Measurements from ENCODE around the gene PCNX1. TPM values are rescaled to one million over a fixed set of nuclear protein-coding genes. Genes with fewer than 3 reads are reported as not detected.

The PCNX1 gene
- total and polyA plus RNA-seq, 4 donors, result 5.7 to 41.2 (median 18.2) TPM

- 85% methylated on average over 5 of the region's 5 CpGs for WGBS
- DNase-seq (ENCODE audit: low spot score), result no peak
- no peaks in the 10 kb centered on the region for H3K36me3 ChIP-seq (ENCODE audit: control insufficient read depth in 4 of 4, insufficient read depth in 3 of 4, low read depth in 1 of 4, low read length in 3 of 4)
- peaks cover 0 to 3% (median 0%) of the 10 kb centered on the region in 4 donors for H3K27me3 ChIP-seq (ENCODE audit: control insufficient read depth in 4 of 4, insufficient read depth in 4 of 4, low read length in 3 of 4)
- TF ChIP-seq YY1 (IDR thresholded peaks at IDR 0.05), result no peak
- no peak for TF ChIP-seq EGR1 (IDR thresholded peaks at IDR 0.05; ENCODE audit: low read depth in 2 of 2)
- TF ChIP-seq FOXA1 (IDR thresholded peaks at IDR 0.05), result no peak
- TF ChIP-seq HNF4A (conservative IDR thresholded peaks at IDR 0.05), result no peak
- TF ChIP-seq REST (IDR thresholded peaks at IDR 0.05), result no peak
- H3K9me3 ChIP-seq (ENCODE audit: control insufficient read depth in 4 of 4, low read length in 3 of 4), result no peaks in the 10 kb centered on the region
- no peaks in the 10 kb centered on the region for H3K4me1 ChIP-seq (ENCODE audit: control insufficient read depth in 4 of 4, insufficient read depth in 4 of 4, low read length in 3 of 4)
- no peak overlapping the region for H3K4me3 ChIP-seq (ENCODE audit: low read depth in 1 of 3, low read length in 3 of 3)
- H3K27ac ChIP-seq (ENCODE audit: low read depth in 1 of 2, low read length in 2 of 2), result no peak overlapping the region
- H3K9ac ChIP-seq (ENCODE audit: low read depth in 1 of 2, low read length in 2 of 2), result no peak overlapping the region
Observed at GRCh38 chr14:70893858-70894291, 13.4 kb upstream of the PCNX1 start.

DNA sequence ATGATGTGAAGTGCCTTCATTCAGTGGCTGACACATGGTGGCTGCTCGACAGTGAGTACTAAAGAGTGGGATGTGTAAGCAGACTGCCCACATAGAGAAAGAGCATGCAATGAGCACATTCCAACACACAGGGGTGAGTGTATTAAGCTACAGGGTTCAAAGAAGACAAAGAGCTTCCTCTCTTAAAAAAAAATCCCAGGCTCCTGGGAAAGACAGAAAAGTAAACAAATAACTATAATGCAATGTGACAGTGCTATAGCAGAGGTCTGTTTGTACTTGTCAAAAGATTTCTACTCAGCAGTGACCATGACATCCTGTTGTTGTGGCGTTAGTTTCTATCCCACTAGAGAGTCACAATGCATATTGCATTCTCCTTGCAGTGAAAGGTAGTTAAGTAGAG is 12.4 kb upstream of the PCNX1 start:
- TF ChIP-seq RXRA (IDR thresholded peaks at IDR 0.05) (no peak), HNF4A (conservative IDR thresholded peaks at IDR 0.05) (no peak), RAD21 (IDR thresholded peaks at IDR 0.05) (no peak), SP1 (IDR thresholded peaks at IDR 0.05) (no peak), JUND (IDR thresholded peaks at IDR 0.05) (no peak), REST (IDR thresholded peaks at IDR 0.05) (no peak), HNF4G (IDR thresholded peaks at IDR 0.05) (no peak), TAF1 (conservative IDR thresholded peaks at IDR 0.05) (no peak), FOXA2 (IDR thresholded peaks at IDR 0.05) (no peak), FOXA1 (IDR thresholded peaks at IDR 0.05) (no peak), EGR1 (IDR thresholded peaks at IDR 0.05; ENCODE audit: low read depth in 2 of 2) (no peak), GABPA (IDR thresholded peaks at IDR 0.05 in 1 of 2, conservative IDR thresholded peaks at IDR 0.05 in 1 of 2) (no peak), YY1 (IDR thresholded peaks at IDR 0.05) (no peak), NR2F2 (IDR thresholded peaks at IDR 0.05) (no peak)
- TF ChIP-seq, protein P1, sequence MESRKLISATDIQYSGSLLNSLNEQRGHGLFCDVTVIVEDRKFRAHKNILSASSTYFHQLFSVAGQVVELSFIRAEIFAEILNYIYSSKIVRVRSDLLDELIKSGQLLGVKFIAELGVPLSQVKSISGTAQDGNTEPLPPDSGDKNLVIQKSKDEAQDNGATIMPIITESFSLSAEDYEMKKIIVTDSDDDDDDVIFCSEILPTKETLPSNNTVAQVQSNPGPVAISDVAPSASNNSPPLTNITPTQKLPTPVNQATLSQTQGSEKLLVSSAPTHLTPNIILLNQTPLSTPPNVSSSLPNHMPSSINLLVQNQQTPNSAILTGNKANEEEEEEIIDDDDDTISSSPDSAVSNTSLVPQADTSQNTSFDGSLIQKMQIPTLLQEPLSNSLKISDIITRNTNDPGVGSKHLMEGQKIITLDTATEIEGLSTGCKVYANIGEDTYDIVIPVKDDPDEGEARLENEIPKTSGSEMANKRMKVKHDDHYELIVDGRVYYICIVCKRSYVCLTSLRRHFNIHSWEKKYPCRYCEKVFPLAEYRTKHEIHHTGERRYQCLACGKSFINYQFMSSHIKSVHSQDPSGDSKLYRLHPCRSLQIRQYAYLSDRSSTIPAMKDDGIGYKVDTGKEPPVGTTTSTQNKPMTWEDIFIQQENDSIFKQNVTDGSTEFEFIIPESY (IDR thresholded peaks at IDR 0.05), result no peak
- TF ChIP-seq, protein P2, sequence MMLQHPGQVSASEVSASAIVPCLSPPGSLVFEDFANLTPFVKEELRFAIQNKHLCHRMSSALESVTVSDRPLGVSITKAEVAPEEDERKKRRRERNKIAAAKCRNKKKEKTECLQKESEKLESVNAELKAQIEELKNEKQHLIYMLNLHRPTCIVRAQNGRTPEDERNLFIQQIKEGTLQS (IDR thresholded peaks at IDR 0.05), result no peak
- TF ChIP-seq, protein P3, sequence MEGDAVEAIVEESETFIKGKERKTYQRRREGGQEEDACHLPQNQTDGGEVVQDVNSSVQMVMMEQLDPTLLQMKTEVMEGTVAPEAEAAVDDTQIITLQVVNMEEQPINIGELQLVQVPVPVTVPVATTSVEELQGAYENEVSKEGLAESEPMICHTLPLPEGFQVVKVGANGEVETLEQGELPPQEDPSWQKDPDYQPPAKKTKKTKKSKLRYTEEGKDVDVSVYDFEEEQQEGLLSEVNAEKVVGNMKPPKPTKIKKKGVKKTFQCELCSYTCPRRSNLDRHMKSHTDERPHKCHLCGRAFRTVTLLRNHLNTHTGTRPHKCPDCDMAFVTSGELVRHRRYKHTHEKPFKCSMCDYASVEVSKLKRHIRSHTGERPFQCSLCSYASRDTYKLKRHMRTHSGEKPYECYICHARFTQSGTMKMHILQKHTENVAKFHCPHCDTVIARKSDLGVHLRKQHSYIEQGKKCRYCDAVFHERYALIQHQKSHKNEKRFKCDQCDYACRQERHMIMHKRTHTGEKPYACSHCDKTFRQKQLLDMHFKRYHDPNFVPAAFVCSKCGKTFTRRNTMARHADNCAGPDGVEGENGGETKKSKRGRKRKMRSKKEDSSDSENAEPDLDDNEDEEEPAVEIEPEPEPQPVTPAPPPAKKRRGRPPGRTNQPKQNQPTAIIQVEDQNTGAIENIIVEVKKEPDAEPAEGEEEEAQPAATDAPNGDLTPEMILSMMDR (IDR thresholded peaks at IDR 0.05; ENCODE audit: low read depth, low read length, missing input control), result no peak
- TF ChIP-seq, protein P4, sequence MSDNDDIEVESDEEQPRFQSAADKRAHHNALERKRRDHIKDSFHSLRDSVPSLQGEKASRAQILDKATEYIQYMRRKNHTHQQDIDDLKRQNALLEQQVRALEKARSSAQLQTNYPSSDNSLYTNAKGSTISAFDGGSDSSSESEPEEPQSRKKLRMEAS (IDR thresholded peaks at IDR 0.05), result no peak
- Histone ChIP-seq H3K27ac (ENCODE audit: low read depth in 1 of 2, low read length in 2 of 2) (no peak overlapping the region), H3K9me3 (ENCODE audit: control insufficient read depth in 4 of 4, low read length in 3 of 4) (no peaks in the 10 kb centered on the region), H3K27me3 (ENCODE audit: control insufficient read depth in 4 of 4, insufficient read depth in 4 of 4, low read length in 3 of 4) (peaks cover 0 to 3% (median 0%) of the 10 kb centered on the region in 4 donors), H3K4me1 (ENCODE audit: control insufficient read depth in 4 of 4, insufficient read depth in 4 of 4, low read length in 3 of 4) (no peaks in the 10 kb centered on the region), H3K36me3 (ENCODE audit: control insufficient read depth in 4 of 4, insufficient read depth in 3 of 4, low read depth in 1 of 4, low read length in 3 of 4) (no peaks in the 10 kb centered on the region), H3K4me3 (ENCODE audit: low read depth in 1 of 3, low read length in 3 of 3) (no peak overlapping the region), H3K9ac (ENCODE audit: low read depth in 1 of 2, low read length in 2 of 2) (no peak overlapping the region)
- no peak for DNase-seq (ENCODE audit: low spot score)
- 64% methylated on average over 2 of the region's 2 CpGs for WGBS

Measured in liver (tissue), 9 donors.